CD4-positive, alpha-beta T cell (primary cell): ENCODE data around the gene PHF1. TPM values are rescaled to one million over a fixed set of nuclear protein-coding genes. Genes with fewer than 3 reads are reported as not detected.

ENCODE experiments used
- ATAC-seq: fragments of 200-7000 bp; cut with Tn5 transposase; one replicate; pipeline ENCODE4 v1.10.0; 2022; ENCODE audit warnings: mild to moderate bottlenecking; ENCODE audit not compliant: poor library complexity
- CTCF ChIA-PET: fragments of 350-600 bp; sonication (Branson Sonifier 250); formaldehyde crosslinking; loops from one replicate; lab custom pipeline; 2021; ENCODE audit warnings: antibody characterized with exemption, inconsistent platforms; lab: Charles Lee
- POLR2A ChIA-PET: fragments of 350-600 bp; sonication (Branson Sonifier 250); formaldehyde crosslinking; loops from one replicate; lab custom pipeline; 2021; ENCODE audit warnings: antibody characterized with exemption, inconsistent platforms; lab: Charles Lee
- DNase-seq, 14 experiments: peaks; one replicate each; pipeline ENCODE4 v3.0.0-alpha.2; 2013 to 2020; ENCODE audit warnings: mixed read lengths in 2 of 14
- H3K27ac ChIP-seq, 2 donors: one replicate each; pipeline versions ENCODE4 v1.5.1 to v1.7.0; 2013; ENCODE audit warnings: low read length in 2 of 2, low read depth in 1 of 2, mild to moderate bottlenecking in 1 of 2
- H3K27me3 ChIP-seq, 2 experiments: 1 replicate in 1 of 2; 2 replicates in 1 of 2; pipeline versions ENCODE4 v1.6.1 to v1.7.0; 2013; ENCODE audit warnings: low read length in 2 of 2, control low read depth in 1 of 2, mild to moderate bottlenecking in 1 of 2, moderate library complexity in 1 of 2; ENCODE audit not compliant: insufficient read depth in 2 of 2, control insufficient read depth in 1 of 2
- H3K36me3 ChIP-seq: one replicate; pipeline ENCODE4 v1.6.1; 2013; ENCODE audit warnings: low read length, control low read depth; ENCODE audit not compliant: insufficient read depth
- H3K4me1 ChIP-seq: one replicate; pipeline ENCODE4 v1.6.1; 2013; ENCODE audit warnings: low read length, control low read depth; ENCODE audit not compliant: insufficient read depth
- H3K4me3 ChIP-seq: one replicate; pipeline ENCODE4 v1.5.1; 2013; ENCODE audit warnings: mild to moderate bottlenecking, low read length, moderate library complexity
- H3K9me3 ChIP-seq, 2 experiments: 1 replicate in 1 of 2; 2 replicates in 1 of 2; pipeline versions ENCODE4 v1.6.1 to v1.7.0; 2013; ENCODE audit warnings: low read length in 2 of 2, mild to moderate bottlenecking in 2 of 2, control low read depth in 1 of 2, moderate library complexity in 1 of 2; ENCODE audit not compliant: control insufficient read depth in 1 of 2, insufficient read depth in 1 of 2
- H3K27ac Mint-ChIP-seq: one replicate; pipeline ENCODE4 v1.8.0; 2020; ENCODE audit warnings: mixed read lengths
- H3K27me3 Mint-ChIP-seq: one replicate; pipeline ENCODE4 v1.8.0; 2021; ENCODE audit warnings: mixed read lengths
- H3K36me3 Mint-ChIP-seq: one replicate; pipeline ENCODE4 v1.8.0; 2021; ENCODE audit warnings: low read depth, mixed read lengths
- H3K4me1 Mint-ChIP-seq: one replicate; pipeline ENCODE4 v1.8.0; 2021; ENCODE audit warnings: low read depth, mixed read lengths
- H3K4me3 Mint-ChIP-seq: one replicate; pipeline ENCODE4 v1.8.0; 2020; ENCODE audit warnings: mild to moderate bottlenecking, mixed read lengths
- H3K9me3 Mint-ChIP-seq: one replicate; pipeline ENCODE4 v1.8.0; 2020; ENCODE audit warnings: mixed read lengths
- CTCF ChIP-seq: fragments of 200-600 bp; IDR thresholded peaks from one replicate; pipeline ENCODE4 v1.8.0; 2022; ENCODE audit warnings: antibody characterized with exemption, mild to moderate bottlenecking
- intact Hi-C, 2 experiments: fragments of 100-400 bp; cut with DNase I in 1 of 2; cut with micrococcal nuclease in 1 of 2; formaldehyde crosslinking; loops; one replicate each; pipeline versions ENCODE4 v1.15.1 to v1.9.0; 2023 to 2025; cut with DNase I, micrococcal nuclease
- total RNA-seq, 174 experiments: library from RNA in 2 of 174; stranded (reverse) in 2 of 174; gene quantifications; one replicate each; pipeline ENCODE4 v1.2.3 and lab custom pipeline; 2021 to 2026

The PHF1 gene
- total RNA-seq, 2 experiments from 2014 or later = 545 to 557 TPM

DNA sequence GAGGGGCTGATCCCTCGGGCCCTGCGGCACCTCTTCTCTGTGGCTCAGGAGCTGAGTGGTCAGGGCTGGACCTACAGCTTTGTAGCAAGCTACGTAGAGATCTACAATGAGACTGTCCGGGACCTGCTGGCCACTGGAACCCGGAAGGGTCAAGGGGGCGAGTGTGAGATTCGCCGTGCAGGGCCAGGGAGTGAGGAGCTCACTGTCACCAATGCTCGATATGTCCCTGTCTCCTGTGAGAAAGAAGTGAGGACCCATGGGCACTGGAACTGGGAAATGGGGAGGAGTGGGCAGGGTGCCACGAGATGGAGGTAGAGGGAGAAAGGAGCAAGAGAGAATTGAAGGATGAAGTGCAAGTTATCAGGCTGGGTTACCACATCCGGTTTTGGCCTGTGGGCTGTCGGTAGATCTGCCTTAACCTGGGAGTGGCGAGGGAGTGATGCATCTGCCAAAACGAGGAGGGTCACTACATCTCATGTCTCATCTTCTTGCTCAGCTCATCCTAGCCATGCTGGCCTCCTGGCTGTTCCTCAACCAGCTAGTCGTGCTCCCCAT is 5.4 kb upstream of the PHF1 start:
- DNase-seq (peak in 2 of 14 experiments; percentile 48 to 59), ATAC-seq (no peak)
- Mint-ChIP-seq H3K9me3 (no peaks in the 10 kb centered on the region), H3K36me3 (peaks cover 5% of the 10 kb centered on the region), H3K4me3 (no peak overlapping the region), H3K27ac (peak overlapping the region; percentile 47), H3K4me1 (peaks cover 20% of the 10 kb centered on the region), H3K27me3 (no peaks in the 10 kb centered on the region)
- H3K9me3 ChIP-seq = no peaks in the 10 kb centered on the region
- no peak overlapping the region for H3K27ac ChIP-seq
- intact Hi-C loops = loop anchor here in 1 of 2 experiments (5.0 kb wide), 1 partner anchor 128 kb away; the partner anchor contains the start of gene B3GALT4
- H3K4me1 ChIP-seq = peaks cover 28% of the 10 kb centered on the region
- ChIA-PET POLR2A (interaction anchor here (0.6 to 0.7 kb wide), 2 partner anchors 13 to 434 kb away, joined by 3 to 4 read pairs; no protein-coding TSS in a partner anchor), CTCF (interaction anchor here (2.4 kb wide), 1 partner anchor 15 kb away, joined by 8 read pairs; no protein-coding TSS in a partner anchor)
- no peaks in the 10 kb centered on the region for H3K36me3 ChIP-seq
- no peaks in the 10 kb centered on the region for H3K27me3 ChIP-seq
- no peak overlapping the region for H3K4me3 ChIP-seq
- no peak for TF ChIP-seq CTCF

GRCh38 chr6:33406126-33406525 is 4.7 kb upstream of the PHF1 start:
- ATAC-seq = no peak
- DNase-seq = peak in 1 of 14 experiments; percentile 20
- Mint-ChIP-seq H3K4me3 (no peak overlapping the region), H3K27me3 (no peaks in the 10 kb centered on the region), H3K9me3 (no peaks in the 10 kb centered on the region), H3K36me3 (peaks cover 6% of the 10 kb centered on the region), H3K27ac (peak overlapping the region; percentile 47), H3K4me1 (peaks cover 20% of the 10 kb centered on the region)
- H3K4me1 ChIP-seq = peaks cover 28% of the 10 kb centered on the region
- intact Hi-C loops = loop anchor here in 1 of 2 experiments (5.0 kb wide), 1 partner anchor 129 kb away; the partner anchor contains the start of gene B3GALT4
- no peak overlapping the region for H3K27ac ChIP-seq
- ChIA-PET CTCF (interaction anchor here (2.4 kb wide), 1 partner anchor 15 kb away, joined by 8 read pairs; no protein-coding TSS in a partner anchor), POLR2A (interaction anchor here (0.6 to 0.7 kb wide), 2 partner anchors 13 to 434 kb away, joined by 3 to 4 read pairs; no protein-coding TSS in a partner anchor)
- H3K27me3 ChIP-seq = no peaks in the 10 kb centered on the region
- no peak for TF ChIP-seq CTCF
- H3K9me3 ChIP-seq = no peaks in the 10 kb centered on the region
- no peak overlapping the region for H3K4me3 ChIP-seq
- H3K36me3 ChIP-seq = no peaks in the 10 kb centered on the region

DNA sequence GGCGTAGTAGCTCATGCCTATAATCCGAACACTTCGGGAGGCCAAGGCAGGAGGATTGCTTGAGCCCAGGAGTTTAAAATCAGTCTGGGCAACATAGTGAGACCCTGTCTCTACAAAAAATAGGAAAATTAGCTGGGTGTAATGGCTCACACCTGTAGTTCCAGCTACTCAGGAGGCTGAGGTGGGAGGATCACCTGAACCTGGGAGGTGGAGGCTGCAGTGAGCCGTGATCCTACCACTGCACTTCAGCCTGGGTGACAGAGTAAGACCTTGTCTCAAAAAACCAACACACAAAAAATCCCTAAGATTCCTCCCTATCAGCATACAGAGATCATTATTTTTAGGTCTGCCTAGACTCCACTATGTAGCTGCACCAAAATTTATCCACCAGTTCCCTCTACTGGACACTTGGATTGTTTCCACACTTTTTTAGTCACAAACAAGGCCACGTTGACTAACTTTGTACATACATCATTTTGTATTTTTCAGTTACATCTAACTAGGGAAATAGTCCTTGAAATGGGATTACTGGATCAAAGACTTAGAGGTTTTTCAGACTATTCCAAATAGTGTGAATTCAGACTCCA is 3.6 kb upstream of the PHF1 start:
- H3K27me3 ChIP-seq = no peaks in the 10 kb centered on the region
- peaks cover 27% of the 10 kb centered on the region for H3K4me1 Mint-ChIP-seq
- H3K36me3 ChIP-seq = peaks cover 2% of the 10 kb centered on the region
- H3K27ac ChIP-seq = no peak overlapping the region
- H3K27me3 Mint-ChIP-seq = no peaks in the 10 kb centered on the region
- no peak overlapping the region for H3K4me3 ChIP-seq
- H3K27ac Mint-ChIP-seq = peak overlapping the region; percentile 63
- no peaks in the 10 kb centered on the region for H3K9me3 ChIP-seq
- CTCF ChIA-PET = interaction anchor here (0.6 to 2.4 kb wide), 5 partner anchors 15 to 174 kb away, joined by 3 to 8 read pairs (median 3); partner anchors contain the start of gene KIFC1
- TF ChIP-seq CTCF = no peak
- DNase-seq (peak in 2 of 14 experiments; percentile 48 to 56), ATAC-seq (no peak)
- peaks cover 39% of the 10 kb centered on the region for H3K4me1 ChIP-seq
- H3K4me3 Mint-ChIP-seq = peak overlapping the region; percentile 63
- intact Hi-C loops = loop anchor here in 1 of 2 experiments (5.0 kb wide), 1 partner anchor 130 kb away; the partner anchor contains the start of gene B3GALT4
- peaks cover 15% of the 10 kb centered on the region for H3K36me3 Mint-ChIP-seq
- POLR2A ChIA-PET = interaction anchor here (0.6 kb wide), 1 partner anchor 9 kb away, joined by 3 read pairs; no protein-coding TSS in a partner anchor
- H3K9me3 Mint-ChIP-seq = no peaks in the 10 kb centered on the region
